B cell (primary cell): ENCODE results near the gene PMIS2.

Experiments used
- CTCF ChIP-seq: fragments of 200-600 bp; IDR thresholded peaks from one replicate; pipeline ENCODE4 v1.8.0; 2022; ENCODE audit warnings: antibody characterized with exemption, mild to moderate bottlenecking
- EZH2 ChIP-seq: IDR thresholded peaks from 2 replicates; pipeline ENCODE4 v1.6.1; 2012; ENCODE audit warnings: borderline replicate concordance, low read depth, mild to moderate bottlenecking, moderate library complexity, low read length; ENCODE audit not compliant: insufficient read depth, poor library complexity, severe bottlenecking

- TF ChIP-seq CTCF (no peak), EZH2 (no peak)
Observed at GRCh38 chr19:35585848-35586247, at the start of gene PMIS2.
